NCI-H2171 treated with DMSO at 0.1 percent for 48 hours (cell line): ENCODE results near the gene ICE1.
A peak's percentile ranks its signal among the peaks of the same experiment; 100 is the strongest.
"Not testable (repeated sequence)": the region's sequence is repeated elsewhere in the genome, so short reads cannot be mapped to it uniquely, and the experiment has no call there.

Source experiments
- DNase-seq: peaks from one replicate; lab custom pipeline; 2025; lab: John Stamatoyannopoulos, UW

Gene ICE1

GRCh38 chr5:5421961-5422818 lies at the start of gene ICE1:
Gene ICE1 (plus strand): TSS chr5:5422677. CDS start chr5:5422916, 239 bp downstream.
- DNase-seq, result peak; percentile 99

GRCh38 chr5:5372930-5373329 lies 49.5 kb upstream of the ICE1 start:
- no peak for DNase-seq

GRCh38 chr5:5373351-5373989 lies 49.0 kb upstream of the ICE1 start:
- no peak for DNase-seq

GRCh38 chr5:5374009-5374715 lies 48.3 kb upstream of the ICE1 start:
- DNase-seq, result no peak

GRCh38 chr5:5377780-5378179 lies 44.7 kb upstream of the ICE1 start:
- DNase-seq, result no peak

GRCh38 chr5:5378531-5378930 lies 43.9 kb upstream of the ICE1 start:
- no peak for DNase-seq

GRCh38 chr5:5380298-5380697 lies 42.2 kb upstream of the ICE1 start:
- no peak for DNase-seq

GRCh38 chr5:5381310-5381913 lies 41.1 kb upstream of the ICE1 start:
- DNase-seq, result no peak

GRCh38 chr5:5383461-5383860 lies 39.0 kb upstream of the ICE1 start:
- no peak for DNase-seq

GRCh38 chr5:5384660-5385330 lies 37.7 kb upstream of the ICE1 start:
- no peak for DNase-seq

GRCh38 chr5:5385331-5385662 lies 37.2 kb upstream of the ICE1 start:
- no peak for DNase-seq

- no peak for DNase-seq
Observed at GRCh38 chr5:5386329-5386728, 36.1 kb upstream of the ICE1 start.

GRCh38 chr5:5387192-5387591 lies 35.3 kb upstream of the ICE1 start:
- no peak for DNase-seq

GRCh38 chr5:5387777-5388176 lies 34.7 kb upstream of the ICE1 start:
- no peak for DNase-seq

GRCh38 chr5:5390121-5390869 lies 32.2 kb upstream of the ICE1 start:
- DNase-seq, result not testable (repeated sequence)

GRCh38 chr5:5392504-5392903 lies 30.0 kb upstream of the ICE1 start:
- DNase-seq, result not testable (repeated sequence)

GRCh38 chr5:5394384-5394986 lies 28.0 kb upstream of the ICE1 start:
- DNase-seq, result not testable (repeated sequence)

GRCh38 chr5:5395093-5395492 lies 27.4 kb upstream of the ICE1 start:
- not testable (repeated sequence) for DNase-seq

- no peak for DNase-seq
Observed at GRCh38 chr5:5398071-5398470, 24.4 kb upstream of the ICE1 start.

GRCh38 chr5:5401095-5401494 lies 21.4 kb upstream of the ICE1 start:
- DNase-seq, result no peak

GRCh38 chr5:5403741-5404140 lies 18.7 kb upstream of the ICE1 start:
- DNase-seq, result no peak
